GM19324 (cell line): Measurements from ENCODE around the gene SMOC1.

Source experiments
- ATAC-seq: cut with Tn5 transposase; IDR thresholded peaks from one replicate; pipeline ENCODE4 v1.9.1; 2021; ENCODE audit warnings: mild to moderate bottlenecking, moderate library complexity; ENCODE audit not compliant: unreplicated experiment, low FRiP score

The SMOC1 gene

GRCh38 chr14:70029296-70030132 lies 150.3 kb downstream of the SMOC1 start:
- ATAC-seq: no peak

GRCh38 chr14:70032016-70032415 lies 152.8 kb downstream of the SMOC1 start:
- ATAC-seq: no peak

GRCh38 chr14:70032447-70032846 lies 153.2 kb downstream of the SMOC1 start:
- ATAC-seq: no peak

GRCh38 chr14:70033116-70033515 lies 153.9 kb downstream of the SMOC1 start:
- no peak for ATAC-seq

- no peak for ATAC-seq
Measured at GRCh38 chr14:70033561-70033960, 154.3 kb downstream of the SMOC1 start.

GRCh38 chr14:70034257-70034656 lies 155.0 kb downstream of the SMOC1 start:
- ATAC-seq: no peak

- no peak for ATAC-seq
Measured at GRCh38 chr14:70036665-70037064, 157.4 kb downstream of the SMOC1 start.

GRCh38 chr14:70043001-70043400 lies 163.8 kb downstream of the SMOC1 start:
- ATAC-seq: no peak

- no peak for ATAC-seq
Measured at GRCh38 chr14:70045310-70045709, 166.1 kb downstream of the SMOC1 start.

- no peak for ATAC-seq
Measured at GRCh38 chr14:70045844-70046535, 166.8 kb downstream of the SMOC1 start.

GRCh38 chr14:70047598-70048312 lies 168.5 kb downstream of the SMOC1 start:
- no peak for ATAC-seq

- no peak for ATAC-seq
Measured at GRCh38 chr14:70048313-70048654, 169.1 kb downstream of the SMOC1 start.

GRCh38 chr14:70049605-70050004 lies 170.4 kb downstream of the SMOC1 start:
- ATAC-seq: no peak

GRCh38 chr14:70050136-70050535 lies 170.9 kb downstream of the SMOC1 start:
- no peak for ATAC-seq

GRCh38 chr14:70052990-70053389 lies 173.8 kb downstream of the SMOC1 start:
- ATAC-seq: no peak

- ATAC-seq: no peak
Measured at GRCh38 chr14:70057519-70058136, 178.4 kb downstream of the SMOC1 start.

- ATAC-seq: no peak
Measured at GRCh38 chr14:70059545-70059944, 180.3 kb downstream of the SMOC1 start.

GRCh38 chr14:70061108-70061507 lies 181.9 kb downstream of the SMOC1 start:
- ATAC-seq: no peak

GRCh38 chr14:70064136-70064865 lies 185.1 kb downstream of the SMOC1 start:
- no peak for ATAC-seq

- ATAC-seq: no peak
Measured at GRCh38 chr14:70067810-70068209, 188.6 kb downstream of the SMOC1 start.
